ENCODE data around the gene CEACAM19.
"Not testable (repeated sequence)": the region's sequence is repeated elsewhere in the genome, so short reads cannot be mapped to it uniquely, and the experiment has no call there.

CEACAM19 gene

GRCh38 chr19:44677019-44677811 lies 5.9 kb downstream of the CEACAM19 start:
- DNase-seq: no peak

GRCh38 chr19:44680536-44680935 lies 9.3 kb downstream of the CEACAM19 start:
- no peak for DNase-seq

GRCh38 chr19:44681992-44682790 lies 10.9 kb downstream of the CEACAM19 start:
- no peak for DNase-seq

GRCh38 chr19:44682807-44683206 lies 11.5 kb downstream of the CEACAM19 start:
- DNase-seq: no peak

- DNase-seq: no peak
Observed at GRCh38 chr19:44683434-44684210, 12.3 kb downstream of the CEACAM19 start.

GRCh38 chr19:44684396-44684795 lies 13.1 kb downstream of the CEACAM19 start:
- not testable (repeated sequence) for DNase-seq

- DNase-seq: no peak
Observed at GRCh38 chr19:44684892-44685863, 13.9 kb downstream of the CEACAM19 start.

GRCh38 chr19:44685877-44686276 lies 14.6 kb downstream of the CEACAM19 start:
- no peak for DNase-seq

- DNase-seq: no peak
Observed at GRCh38 chr19:44686896-44687295, 15.6 kb downstream of the CEACAM19 start.

GRCh38 chr19:44687888-44688287 lies 16.6 kb downstream of the CEACAM19 start:
- DNase-seq: no peak

- DNase-seq: no peak
Observed at GRCh38 chr19:44689290-44690130, 18.2 kb downstream of the CEACAM19 start.

- no peak for DNase-seq
Observed at GRCh38 chr19:44690131-44690440, 18.8 kb downstream of the CEACAM19 start.

- DNase-seq: no peak
Observed at GRCh38 chr19:44692379-44692721, 21.1 kb downstream of the CEACAM19 start.

GRCh38 chr19:44694184-44694579 lies 22.9 kb downstream of the CEACAM19 start:
- DNase-seq: no peak

- DNase-seq: no peak
Observed at GRCh38 chr19:44696939-44697669, 25.8 kb downstream of the CEACAM19 start.

- DNase-seq: no peak
Observed at GRCh38 chr19:44697670-44698034, 26.4 kb downstream of the CEACAM19 start.

- no peak for DNase-seq
Observed at GRCh38 chr19:44698492-44699201, 27.4 kb downstream of the CEACAM19 start, which contains the start of gene CEACAM16. CEACAM16 (plus strand) TSS chr19:44699151; CDS start chr19:44701457, 2,306 bp downstream.

- DNase-seq: no peak
Observed at GRCh38 chr19:44700547-44700946, 29.3 kb downstream of the CEACAM19 start.

- no peak for DNase-seq
Observed at GRCh38 chr19:44701228-44701627, 29.9 kb downstream of the CEACAM19 start.
